A549 treated with AZD9567 at 1 μM for 4 hours (cell line): ENCODE data around the gene PPM1E. TPM values are rescaled to one million over a fixed set of nuclear protein-coding genes. Genes with fewer than 3 reads are reported as not detected.

Source experiments
- total RNA-seq: library from RNA; stranded (reverse); fragments of 200-300 nt; extraction: Qiagen RNA extraction; gene quantifications from 5 replicates; pipeline ENCODE4 v1.2.3, GENCODE V29; 2022; ENCODE audit not compliant: insufficient read depth

The PPM1E gene
- total RNA-seq, result 0.05 to 0.10 TPM (median 0.06 TPM) in 4 of 5 replicates, not detected in the other

GRCh38 chr17:58755577-58756245 is at the start of gene PPM1E:
PPM1E (plus strand) TSS chr17:58755854.

Other genes with a start within 250 kb of the PPM1E start
- gene MTMR4, start 241.2 kb upstream of the PPM1E start, total RNA-seq, result 6.4 to 10.9 TPM (median 8.3 TPM) in 5 replicates
- gene TEX14, start 63.8 kb upstream of the PPM1E start, total RNA-seq, result 0.19 to 0.33 TPM (median 0.26 TPM) in 4 of 5 replicates, not detected in the other
- 52.7 to 65.4 TPM (median 55.0 TPM) in 5 replicates for gene RAD51C, start 63.3 kb upstream of the PPM1E start, total RNA-seq